HepG2 (cell line): Measurements from ENCODE around the gene MAGI1. TPM values are rescaled to one million over a fixed set of nuclear protein-coding genes. Genes with fewer than 3 reads are reported as not detected.

Experiments used
- AGO1 ChIP-seq: fragments of 200-400 bp; formaldehyde crosslinking; IDR thresholded peaks from 2 replicates; pipeline ENCODE4 v1.6.1; 2017; ENCODE audit warnings: mild to moderate bottlenecking, low read depth, low read length, moderate library complexity; ENCODE audit not compliant: poor library complexity, severe bottlenecking
- CEBPG ChIP-seq: IDR thresholded peaks from 2 replicates; pipeline ENCODE4 v1.6.1; 2016
- GABPA ChIP-seq, 2 experiments: IDR thresholded peaks; 2 replicates each; pipeline ENCODE4 v1.6.1; 2011 to 2016; ENCODE audit warnings: low read depth in 2 of 2, low read length in 1 of 2, missing biosample characterization in 1 of 2, missing genetic modification characterization in 1 of 2
- KLF13 ChIP-seq: sonication (generic); formaldehyde crosslinking; IDR thresholded peaks from 2 replicates; pipeline ENCODE4 v1.4.0; 2020; ENCODE audit warnings: mild to moderate bottlenecking, missing genetic modification reagents
- MXI1 ChIP-seq: IDR thresholded peaks from 3 replicates; pipeline ENCODE4 v1.6.1; 2012; ENCODE audit warnings: low read depth, low read length, inconsistent platforms, borderline replicate concordance
- PAX8 ChIP-seq: sonication (generic); formaldehyde crosslinking; IDR thresholded peaks from 2 replicates; pipeline ENCODE4 v1.8.0; 2022; ENCODE audit warnings: mild to moderate bottlenecking, missing genetic modification reagents, borderline replicate concordance
- PAXIP1 ChIP-seq: sonication (generic); formaldehyde crosslinking; conservative IDR thresholded peaks from 2 replicates; pipeline ENCODE4 v1.4.0; 2020; ENCODE audit warnings: mild to moderate bottlenecking, missing genetic modification reagents, moderate library complexity
- SMARCC2 ChIP-seq: fragments of 450-650 bp; IDR thresholded peaks from 2 replicates; pipeline ENCODE4 v1.6.1; 2017; ENCODE audit warnings: antibody characterized with exemption, mild to moderate bottlenecking
- THRA ChIP-seq: sonication (generic); formaldehyde crosslinking; IDR thresholded peaks from 2 replicates; pipeline ENCODE4 v1.4.0; 2020; ENCODE audit warnings: missing genetic modification reagents, borderline replicate concordance
- ZKSCAN5 ChIP-seq: sonication (generic); formaldehyde crosslinking; IDR thresholded peaks from 2 replicates; pipeline ENCODE4 v1.5.1; 2020; ENCODE audit warnings: mild to moderate bottlenecking, missing genetic modification reagents
- ZMYM4 ChIP-seq: sonication (generic); formaldehyde crosslinking; IDR thresholded peaks from 2 replicates; pipeline ENCODE4 v1.8.1; 2023; ENCODE audit warnings: mild to moderate bottlenecking, missing genetic modification reagents
- ZNF160 ChIP-seq: sonication (generic); formaldehyde crosslinking; IDR thresholded peaks from 2 replicates; pipeline ENCODE4 v1.8.0; 2022; ENCODE audit warnings: mild to moderate bottlenecking, inconsistent platforms, missing genetic modification reagents
- ZNF264 ChIP-seq: sonication (generic); formaldehyde crosslinking; IDR thresholded peaks from 2 replicates; pipeline ENCODE4 v1.4.0; 2020; ENCODE audit warnings: missing genetic modification reagents
- ZNF367 ChIP-seq: sonication (generic); formaldehyde crosslinking; IDR thresholded peaks from 2 replicates; pipeline ENCODE4 v1.4.0; 2020; ENCODE audit warnings: missing genetic modification reagents, borderline replicate concordance
- ZNF431 ChIP-seq: sonication (generic); formaldehyde crosslinking; IDR thresholded peaks from 2 replicates; pipeline ENCODE4 v1.9.0; 2022; ENCODE audit warnings: missing genetic modification reagents, low read depth, mild to moderate bottlenecking, borderline replicate concordance
- ZNF432 ChIP-seq: sonication (generic); formaldehyde crosslinking; IDR thresholded peaks from 2 replicates; pipeline ENCODE4 v1.5.0; 2020; ENCODE audit warnings: missing genetic modification reagents, mild to moderate bottlenecking, borderline replicate concordance
- ZNF564 ChIP-seq: sonication (generic); formaldehyde crosslinking; IDR thresholded peaks from 2 replicates; pipeline ENCODE4 v1.8.1; 2023; ENCODE audit warnings: mild to moderate bottlenecking, missing genetic modification reagents
- ZNF616 ChIP-seq: sonication (generic); formaldehyde crosslinking; IDR thresholded peaks from 2 replicates; pipeline ENCODE4 v1.5.0; 2020; ENCODE audit warnings: low read depth, mild to moderate bottlenecking, missing genetic modification reagents
- ZNF703 ChIP-seq: sonication (generic); formaldehyde crosslinking; IDR thresholded peaks from 2 replicates; pipeline ENCODE4 v1.5.1; 2020; ENCODE audit warnings: missing genetic modification reagents, mild to moderate bottlenecking, moderate library complexity, borderline replicate concordance
- ZNF761 ChIP-seq: sonication (generic); formaldehyde crosslinking; conservative IDR thresholded peaks from 2 replicates; pipeline ENCODE4 v1.4.0; 2020; ENCODE audit warnings: mild to moderate bottlenecking, missing genetic modification reagents
- ZNF83 ChIP-seq: sonication (generic); formaldehyde crosslinking; IDR thresholded peaks from 2 replicates; pipeline ENCODE4 v1.4.0; 2020; ENCODE audit warnings: missing genetic modification reagents, mild to moderate bottlenecking, borderline replicate concordance
- polyA plus RNA-seq, 8 experiments: library from polyadenylated mRNA; depleted of rRNA in 3 of 8; stranded (reverse) in 7 of 8; unstranded in 1 of 8; fragments of >200 nt; fragmentation: Illumina TruSeq in 4 of 8; extraction: Trizol in 4 of 8; gene quantifications; 2 replicates each; pipeline versions ENCODE4 v1.2.1 to v1.2.3, GENCODE V29; 2011 to 2016; ENCODE audit warnings: low read depth in 4 of 8, missing spikeins in 1 of 8, mixed read lengths in 1 of 8; ENCODE audit not compliant: insufficient read depth in 1 of 8
- total RNA-seq, 5 experiments: library from RNA; depleted of rRNA; stranded (reverse); fragments of >200 nt; fragmentation: Illumina TruSeq; extraction: Trizol; gene quantifications; 2 replicates each; pipeline ENCODE4 v1.2.3, GENCODE V29; 2016; ENCODE audit warnings: low read depth in 1 of 5
- TF ChIP-seq, protein P1 (sequence below): sonication (generic); formaldehyde crosslinking; IDR thresholded peaks from 2 replicates; pipeline ENCODE4 v1.4.0; 2020; ENCODE audit warnings: missing genetic modification reagents
- TF ChIP-seq, protein P2 (sequence below): sonication (generic); formaldehyde crosslinking; IDR thresholded peaks from 2 replicates; pipeline ENCODE4 v1.5.0; 2020; ENCODE audit warnings: missing genetic modification reagents, mild to moderate bottlenecking, borderline replicate concordance

MAGI1 gene
- total and polyA plus RNA-seq, 2 of the 13 experiments (the other 11 are each of a cell fraction or from before 2014, with no cell fraction given): 22.2 to 26.0 TPM

DNA sequence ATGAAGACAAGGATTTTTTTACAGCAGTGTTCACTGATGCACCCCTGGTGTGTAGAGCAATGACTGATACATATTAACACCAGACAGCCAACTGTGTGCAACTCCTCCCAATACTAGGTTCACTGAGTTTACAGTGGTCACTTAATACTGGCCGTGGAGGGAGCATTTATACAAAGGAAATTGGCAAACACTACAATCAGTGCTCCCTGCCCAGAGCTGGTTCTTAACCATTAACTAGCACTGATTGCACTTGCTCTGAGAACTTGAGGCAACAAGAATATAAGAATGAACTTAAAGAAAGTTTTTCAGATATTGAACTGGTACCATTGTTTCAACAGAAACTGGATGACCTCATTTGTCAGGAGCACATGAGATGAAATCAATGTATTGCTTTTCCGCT is 110.6 kb downstream of the MAGI1 start (continued):
- no peak for TF ChIP-seq ZNF616 (CRISPR knock-in tag)
- TF ChIP-seq ZNF264 (CRISPR knock-in tag): no peak
- TF ChIP-seq GABPA (IDR thresholded peaks at IDR 0.05; ENCODE audit: low read depth, low read length): no peak
- TF ChIP-seq GABPA (CRISPR knock-in tag; IDR thresholded peaks at IDR 0.05; ENCODE audit: low read depth): no peak
- TF ChIP-seq ZNF432: no peak
- no peak for TF ChIP-seq THRA
- no peak for TF ChIP-seq ZKSCAN5 (CRISPR knock-in tag)
- TF ChIP-seq ZNF431 (CRISPR knock-in tag): no peak
- TF ChIP-seq PAX8 (CRISPR knock-in tag): no peak
- no peak for TF ChIP-seq AGO1
- TF ChIP-seq ZNF83 (CRISPR knock-in tag): no peak
- TF ChIP-seq ZMYM4 (CRISPR knock-in tag): peak; percentile 42; the same call in 1 of the 2 replicates
- peak; percentile 55 for TF ChIP-seq PAXIP1
- no peak for TF ChIP-seq ZNF761 (CRISPR knock-in tag)
- no peak for TF ChIP-seq ZNF160 (CRISPR knock-in tag)
- TF ChIP-seq ZNF367 (CRISPR knock-in tag): no peak
- TF ChIP-seq, protein P1, sequence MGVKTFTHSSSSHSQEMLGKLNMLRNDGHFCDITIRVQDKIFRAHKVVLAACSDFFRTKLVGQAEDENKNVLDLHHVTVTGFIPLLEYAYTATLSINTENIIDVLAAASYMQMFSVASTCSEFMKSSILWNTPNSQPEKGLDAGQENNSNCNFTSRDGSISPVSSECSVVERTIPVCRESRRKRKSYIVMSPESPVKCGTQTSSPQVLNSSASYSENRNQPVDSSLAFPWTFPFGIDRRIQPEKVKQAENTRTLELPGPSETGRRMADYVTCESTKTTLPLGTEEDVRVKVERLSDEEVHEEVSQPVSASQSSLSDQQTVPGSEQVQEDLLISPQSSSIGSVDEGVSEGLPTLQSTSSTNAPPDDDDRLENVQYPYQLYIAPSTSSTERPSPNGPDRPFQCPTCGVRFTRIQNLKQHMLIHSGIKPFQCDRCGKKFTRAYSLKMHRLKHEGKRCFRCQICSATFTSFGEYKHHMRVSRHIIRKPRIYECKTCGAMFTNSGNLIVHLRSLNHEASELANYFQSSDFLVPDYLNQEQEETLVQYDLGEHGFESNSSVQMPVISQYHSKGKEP (CRISPR knock-in tag): no peak
- no peak for TF ChIP-seq SMARCC2
- TF ChIP-seq KLF13 (CRISPR knock-in tag): no peak
- no peak for TF ChIP-seq ZNF703 (CRISPR knock-in tag)
- TF ChIP-seq ZNF564 (CRISPR knock-in tag): no peak
- no peak for TF ChIP-seq MXI1
- TF ChIP-seq, protein P2, sequence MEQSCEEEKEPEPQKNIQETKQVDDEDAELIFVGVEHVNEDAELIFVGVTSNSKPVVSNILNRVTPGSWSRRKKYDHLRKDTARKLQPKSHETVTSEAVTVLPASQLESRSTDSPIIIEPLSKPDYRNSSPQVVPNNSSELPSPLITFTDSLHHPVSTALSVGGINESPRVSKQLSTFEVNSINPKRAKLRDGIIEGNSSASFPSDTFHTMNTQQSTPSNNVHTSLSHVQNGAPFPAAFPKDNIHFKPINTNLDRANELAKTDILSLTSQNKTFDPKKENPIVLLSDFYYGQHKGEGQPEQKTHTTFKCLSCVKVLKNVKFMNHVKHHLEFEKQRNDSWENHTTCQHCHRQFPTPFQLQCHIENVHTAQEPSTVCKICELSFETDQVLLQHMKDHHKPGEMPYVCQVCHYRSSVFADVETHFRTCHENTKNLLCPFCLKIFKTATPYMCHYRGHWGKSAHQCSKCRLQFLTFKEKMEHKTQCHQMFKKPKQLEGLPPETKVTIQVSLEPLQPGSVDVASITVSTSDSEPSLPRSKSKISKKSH (CRISPR knock-in tag): no peak
- 0 out of 2 replicates have a peak, but pooled peaks have one; percentile 4 for TF ChIP-seq CEBPG (CRISPR knock-in tag)
